ENCODE results near the gene FEM1C.
A peak's percentile ranks its signal among the peaks of the same experiment; 100 is the strongest.

Gene FEM1C

GRCh38 chr5:115544436-115545350 lies at the start of gene FEM1C:
FEM1C (minus strand) TSS chr5:115544775; CDS start chr5:115543493, 1,282 bp downstream.
- peak; percentile 89 to 94 for DNase-seq (ENCODE audit: low spot score in 2 of 2)
- Mint-ChIP-seq H3K36me3 (ENCODE audit: insufficient read depth) (peaks cover 22% of the 10 kb centered on the region), H3K4me1 (peaks cover 46% of the 10 kb centered on the region), H3K27ac (ENCODE audit: low read depth) (peak within 1 kb of the TSS; percentile 96), H3K27me3 (no peaks in the 10 kb centered on the region), H3K4me3 (peak within 1 kb of the TSS; percentile 96), H3K9me3 (no peaks in the 10 kb centered on the region)
- ATAC-seq (replicated peaks; ENCODE audit: extremely low read depth, poor library complexity, severe bottlenecking) = peak; percentile 86

GRCh38 chr5:115589043-115589442 lies 44.5 kb upstream of the FEM1C start:
- Mint-ChIP-seq H3K4me1 (no peaks in the 10 kb centered on the region), H3K4me3 (no peak overlapping the region), H3K27ac (ENCODE audit: low read depth) (no peak overlapping the region), H3K9me3 (no peaks in the 10 kb centered on the region), H3K36me3 (ENCODE audit: insufficient read depth) (no peaks in the 10 kb centered on the region), H3K27me3 (no peaks in the 10 kb centered on the region)
- DNase-seq (ENCODE audit: low spot score in 2 of 2) = no peak
- no peak for ATAC-seq (replicated peaks; ENCODE audit: extremely low read depth, poor library complexity, severe bottlenecking)

- Mint-ChIP-seq H3K9me3 (no peaks in the 10 kb centered on the region), H3K27ac (ENCODE audit: low read depth) (no peak overlapping the region), H3K36me3 (ENCODE audit: insufficient read depth) (no peaks in the 10 kb centered on the region), H3K27me3 (no peaks in the 10 kb centered on the region), H3K4me1 (no peaks in the 10 kb centered on the region), H3K4me3 (no peak overlapping the region)
- ATAC-seq (replicated peaks; ENCODE audit: extremely low read depth, poor library complexity, severe bottlenecking) = no peak
- no peak for DNase-seq (ENCODE audit: low spot score in 2 of 2)
Observed at GRCh38 chr5:115588640-115589039, 44.1 kb upstream of the FEM1C start.

GRCh38 chr5:115586525-115587146 lies 42.1 kb upstream of the FEM1C start:
- DNase-seq (ENCODE audit: low spot score in 2 of 2) = no peak
- no peak overlapping the region for H3K4me3 Mint-ChIP-seq
- ATAC-seq (replicated peaks; ENCODE audit: extremely low read depth, poor library complexity, severe bottlenecking) = no peak
- no peaks in the 10 kb centered on the region for H3K27me3 Mint-ChIP-seq
- no peaks in the 10 kb centered on the region for H3K4me1 Mint-ChIP-seq
- no peaks in the 10 kb centered on the region for H3K9me3 Mint-ChIP-seq
- H3K27ac Mint-ChIP-seq (ENCODE audit: low read depth) = no peak overlapping the region
- H3K36me3 Mint-ChIP-seq (ENCODE audit: insufficient read depth) = no peaks in the 10 kb centered on the region

GRCh38 chr5:115585265-115585664 lies 40.7 kb upstream of the FEM1C start:
- Mint-ChIP-seq H3K36me3 (ENCODE audit: insufficient read depth) (no peaks in the 10 kb centered on the region), H3K4me1 (no peaks in the 10 kb centered on the region), H3K27ac (ENCODE audit: low read depth) (no peak overlapping the region), H3K27me3 (no peaks in the 10 kb centered on the region), H3K9me3 (no peaks in the 10 kb centered on the region), H3K4me3 (no peak overlapping the region)
- ATAC-seq (replicated peaks; ENCODE audit: extremely low read depth, poor library complexity, severe bottlenecking) (no peak), DNase-seq (ENCODE audit: low spot score in 2 of 2) (no peak)

GRCh38 chr5:115584501-115584900 lies 39.9 kb upstream of the FEM1C start:
- Mint-ChIP-seq H3K4me1 (no peaks in the 10 kb centered on the region), H3K27me3 (no peaks in the 10 kb centered on the region), H3K36me3 (ENCODE audit: insufficient read depth) (no peaks in the 10 kb centered on the region), H3K9me3 (no peaks in the 10 kb centered on the region), H3K4me3 (no peak overlapping the region), H3K27ac (ENCODE audit: low read depth) (no peak overlapping the region)
- ATAC-seq (replicated peaks; ENCODE audit: extremely low read depth, poor library complexity, severe bottlenecking) (no peak), DNase-seq (ENCODE audit: low spot score in 2 of 2) (no peak)

GRCh38 chr5:115583474-115583873 lies 38.9 kb upstream of the FEM1C start:
- no peak for ATAC-seq (replicated peaks; ENCODE audit: extremely low read depth, poor library complexity, severe bottlenecking)
- no peak for DNase-seq (ENCODE audit: low spot score in 2 of 2)
- no peaks in the 10 kb centered on the region for H3K27me3 Mint-ChIP-seq
- H3K27ac Mint-ChIP-seq (ENCODE audit: low read depth) = no peak overlapping the region
- no peaks in the 10 kb centered on the region for H3K36me3 Mint-ChIP-seq (ENCODE audit: insufficient read depth)
- no peaks in the 10 kb centered on the region for H3K4me1 Mint-ChIP-seq
- no peaks in the 10 kb centered on the region for H3K9me3 Mint-ChIP-seq
- no peak overlapping the region for H3K4me3 Mint-ChIP-seq

GRCh38 chr5:115580941-115581340 lies 36.4 kb upstream of the FEM1C start:
- H3K36me3 Mint-ChIP-seq (ENCODE audit: insufficient read depth) = no peaks in the 10 kb centered on the region
- no peak overlapping the region for H3K27ac Mint-ChIP-seq (ENCODE audit: low read depth)
- no peaks in the 10 kb centered on the region for H3K9me3 Mint-ChIP-seq
- no peaks in the 10 kb centered on the region for H3K4me1 Mint-ChIP-seq
- DNase-seq (ENCODE audit: low spot score in 2 of 2) (no peak), ATAC-seq (replicated peaks; ENCODE audit: extremely low read depth, poor library complexity, severe bottlenecking) (no peak)
- H3K4me3 Mint-ChIP-seq = no peak overlapping the region
- no peaks in the 10 kb centered on the region for H3K27me3 Mint-ChIP-seq

- H3K27ac Mint-ChIP-seq (ENCODE audit: low read depth) = no peak overlapping the region
- no peaks in the 10 kb centered on the region for H3K9me3 Mint-ChIP-seq
- no peaks in the 10 kb centered on the region for H3K27me3 Mint-ChIP-seq
- DNase-seq (ENCODE audit: low spot score in 2 of 2) (no peak), ATAC-seq (replicated peaks; ENCODE audit: extremely low read depth, poor library complexity, severe bottlenecking) (no peak)
- H3K36me3 Mint-ChIP-seq (ENCODE audit: insufficient read depth) = no peaks in the 10 kb centered on the region
- no peak overlapping the region for H3K4me3 Mint-ChIP-seq
- H3K4me1 Mint-ChIP-seq = no peaks in the 10 kb centered on the region
Observed at GRCh38 chr5:115579747-115580173, 35.2 kb upstream of the FEM1C start.

- Mint-ChIP-seq H3K4me1 (no peaks in the 10 kb centered on the region), H3K36me3 (ENCODE audit: insufficient read depth) (no peaks in the 10 kb centered on the region), H3K27ac (ENCODE audit: low read depth) (no peak overlapping the region), H3K4me3 (no peak overlapping the region), H3K9me3 (no peaks in the 10 kb centered on the region), H3K27me3 (no peaks in the 10 kb centered on the region)
- ATAC-seq (replicated peaks; ENCODE audit: extremely low read depth, poor library complexity, severe bottlenecking) (no peak), DNase-seq (ENCODE audit: low spot score in 2 of 2) (no peak)
Observed at GRCh38 chr5:115579216-115579615, 34.6 kb upstream of the FEM1C start.

GRCh38 chr5:115578657-115579056 lies 34.1 kb upstream of the FEM1C start:
- H3K27ac Mint-ChIP-seq (ENCODE audit: low read depth) = no peak overlapping the region
- H3K9me3 Mint-ChIP-seq = no peaks in the 10 kb centered on the region
- H3K4me1 Mint-ChIP-seq = no peaks in the 10 kb centered on the region
- no peak for ATAC-seq (replicated peaks; ENCODE audit: extremely low read depth, poor library complexity, severe bottlenecking)
- H3K36me3 Mint-ChIP-seq (ENCODE audit: insufficient read depth) = no peaks in the 10 kb centered on the region
- no peak for DNase-seq (ENCODE audit: low spot score in 2 of 2)
- no peak overlapping the region for H3K4me3 Mint-ChIP-seq
- H3K27me3 Mint-ChIP-seq = no peaks in the 10 kb centered on the region

GRCh38 chr5:115577741-115578140 lies 33.2 kb upstream of the FEM1C start:
- no peak for DNase-seq (ENCODE audit: low spot score in 2 of 2)
- Mint-ChIP-seq H3K27ac (ENCODE audit: low read depth) (no peak overlapping the region), H3K9me3 (no peaks in the 10 kb centered on the region), H3K27me3 (no peaks in the 10 kb centered on the region), H3K36me3 (ENCODE audit: insufficient read depth) (no peaks in the 10 kb centered on the region), H3K4me3 (no peak overlapping the region), H3K4me1 (no peaks in the 10 kb centered on the region)
- no peak for ATAC-seq (replicated peaks; ENCODE audit: extremely low read depth, poor library complexity, severe bottlenecking)

GRCh38 chr5:115577329-115577728 lies 32.8 kb upstream of the FEM1C start:
- Mint-ChIP-seq H3K36me3 (ENCODE audit: insufficient read depth) (no peaks in the 10 kb centered on the region), H3K9me3 (no peaks in the 10 kb centered on the region), H3K4me1 (no peaks in the 10 kb centered on the region), H3K4me3 (no peak overlapping the region), H3K27ac (ENCODE audit: low read depth) (no peak overlapping the region), H3K27me3 (no peaks in the 10 kb centered on the region)
- ATAC-seq (replicated peaks; ENCODE audit: extremely low read depth, poor library complexity, severe bottlenecking) (no peak), DNase-seq (ENCODE audit: low spot score in 2 of 2) (no peak)
